MM.1S (cell line): ENCODE data around the gene SLC17A9.
"Not testable (repeated sequence)": the region's sequence is repeated elsewhere in the genome, so short reads cannot be mapped to it uniquely, and the experiment has no call there.

ENCODE experiments used
- DNase-seq: peaks from one replicate; pipeline ENCODE4 v3.0.0-alpha.2; 2015
- H2AFZ ChIP-seq: fragments of 300-600 bp; sonication (generic); 2 replicates; pipeline ENCODE4 v1.6.0; 2016; ENCODE audit warnings: antibody characterized with exemption, low read length
- H3F3A ChIP-seq: fragments of 300-600 bp; sonication (generic); 2 replicates; pipeline ENCODE4 v1.6.1; 2016; ENCODE audit warnings: mild to moderate bottlenecking, antibody characterized with exemption, low read length, moderate library complexity, mixed read lengths; ENCODE audit not compliant: insufficient read depth
- H3K27ac ChIP-seq: fragments of 300-600 bp; sonication (generic); 2 replicates; pipeline ENCODE4 v1.5.1; 2016; ENCODE audit warnings: mild to moderate bottlenecking, low read length
- H3K27me3 ChIP-seq: fragments of 300-600 bp; sonication (generic); replicated peaks from 2 replicates; pipeline ENCODE4 v1.6.0; 2016; ENCODE audit warnings: low read length; ENCODE audit not compliant: insufficient read depth
- H3K36me3 ChIP-seq: fragments of 300-600 bp; sonication (generic); replicated peaks from 2 replicates; pipeline ENCODE4 v1.6.1; 2016; ENCODE audit warnings: mild to moderate bottlenecking, low read length, mixed read lengths; ENCODE audit not compliant: insufficient read depth
- H3K4me1 ChIP-seq: fragments of 300-600 bp; sonication (generic); 2 replicates; pipeline ENCODE4 v1.6.1; 2016; ENCODE audit warnings: low read length, mixed read lengths
- H3K4me2 ChIP-seq: fragments of 300-600 bp; sonication (generic); 2 replicates; pipeline ENCODE4 v1.6.0; 2016; ENCODE audit warnings: low read depth, low read length
- H3K4me3 ChIP-seq: fragments of 300-600 bp; sonication (generic); 2 replicates; pipeline ENCODE4 v1.5.1; 2016; ENCODE audit warnings: low read length, mixed read lengths
- H3K79me2 ChIP-seq: fragments of 300-600 bp; sonication (generic); 2 replicates; pipeline ENCODE4 v1.6.1; 2016; ENCODE audit warnings: mixed run types, low read length, mixed read lengths
- H3K9ac ChIP-seq: fragments of 300-600 bp; sonication (generic); 2 replicates; pipeline ENCODE4 v1.6.1; 2016; ENCODE audit warnings: low read length, mixed read lengths
- H3K9me2 ChIP-seq: fragments of 300-600 bp; sonication (generic); replicated peaks from 2 replicates; pipeline ENCODE4 v1.6.1; 2016; ENCODE audit warnings: mild to moderate bottlenecking, low read length, mixed read lengths; ENCODE audit not compliant: insufficient read depth
- H3K9me3 ChIP-seq: fragments of 300-600 bp; sonication (generic); replicated peaks from 2 replicates; pipeline ENCODE4 v1.6.1; 2016; ENCODE audit warnings: mild to moderate bottlenecking, low read length, mixed read lengths; ENCODE audit not compliant: insufficient read depth
- H4K20me1 ChIP-seq: fragments of 300-600 bp; sonication (generic); 2 replicates; pipeline ENCODE4 v1.6.1; 2016; ENCODE audit warnings: mild to moderate bottlenecking, low read length, moderate library complexity, mixed read lengths; ENCODE audit not compliant: insufficient read depth
- CTCF ChIP-seq: fragments of 300-600 bp; sonication (generic); IDR thresholded peaks from 2 replicates; pipeline ENCODE4 v1.5.1; 2016; ENCODE audit warnings: antibody characterized with exemption, low read length, mixed read lengths
- EZH2 ChIP-seq: fragments of 300-600 bp; sonication (generic); optimal IDR thresholded peaks from 2 replicates; pipeline ENCODE3; 2017; ENCODE audit warnings: low read depth, mild to moderate bottlenecking, antibody characterized with exemption, low read length, mixed read lengths
- EZH2phosphoT487 ChIP-seq: fragments of 300-600 bp; sonication (generic); IDR thresholded peaks from 2 replicates; pipeline ENCODE4 v1.6.1; 2018; ENCODE audit warnings: antibody characterized with exemption, low read length

SLC17A9 gene

GRCh38 chr20:62958388-62959100 lies 6.0 kb downstream of the SLC17A9 start:
- Histone ChIP-seq H3K27ac (no peak overlapping the region), H3K4me1 (0 out of 2 replicates have a peak, but pooled peaks cover 8% of the 10 kb centered on the region), H3K27me3 (peaks cover 41% of the 10 kb centered on the region), H3K36me3 (no peaks in the 10 kb centered on the region), H3K79me2 (no peaks in the 10 kb centered on the region), H3K4me2 (no peak overlapping the region), H4K20me1 (no peaks in the 10 kb centered on the region), H3K9me3 (no peaks in the 10 kb centered on the region), H3K4me3 (no peak overlapping the region), H3F3A (no peaks in the 10 kb centered on the region), H3K9ac (no peak overlapping the region), H3K9me2 (no peaks in the 10 kb centered on the region), H2AFZ (no peak overlapping the region)
- no peak for DNase-seq
- no peak for TF ChIP-seq EZH2phosphoT487
- TF ChIP-seq EZH2 = no peak
- TF ChIP-seq CTCF = no peak

GRCh38 chr20:62959101-62959971 lies 6.8 kb downstream of the SLC17A9 start:
- DNase-seq = no peak
- no peak overlapping the region for H3K4me3 ChIP-seq
- TF ChIP-seq EZH2phosphoT487 (no peak), EZH2 (no peak), CTCF (no peak)

GRCh38 chr20:62959998-62960436 lies 7.5 kb downstream of the SLC17A9 start:
- H3K4me2 ChIP-seq = no peak overlapping the region
- H3K4me3 ChIP-seq = no peak overlapping the region
- H3K9me3 ChIP-seq = no peaks in the 10 kb centered on the region
- H3F3A ChIP-seq = no peaks in the 10 kb centered on the region
- no peak overlapping the region for H3K27ac ChIP-seq
- DNase-seq = no peak
- H3K36me3 ChIP-seq = no peaks in the 10 kb centered on the region
- H3K9ac ChIP-seq = no peak overlapping the region
- no peaks in the 10 kb centered on the region for H3K4me1 ChIP-seq
- H4K20me1 ChIP-seq = no peaks in the 10 kb centered on the region
- no peaks in the 10 kb centered on the region for H3K79me2 ChIP-seq
- no peaks in the 10 kb centered on the region for H3K9me2 ChIP-seq
- peaks cover 55% of the 10 kb centered on the region for H3K27me3 ChIP-seq
- H2AFZ ChIP-seq = no peak overlapping the region
- no peak for TF ChIP-seq CTCF
- TF ChIP-seq EZH2 = no peak
- no peak for TF ChIP-seq EZH2phosphoT487

More at GRCh38 chr20:62959101-62959971, 6.8 kb downstream of the SLC17A9 start:
- Histone ChIP-seq H3K4me1 (0 out of 2 replicates have a peak, but pooled peaks cover 4% of the 10 kb centered on the region), H3K36me3 (no peaks in the 10 kb centered on the region), H3K9me2 (no peaks in the 10 kb centered on the region), H3K27me3 (peaks cover 49% of the 10 kb centered on the region), H3K9ac (no peak overlapping the region), H3K9me3 (no peaks in the 10 kb centered on the region), H3K27ac (no peak overlapping the region), H4K20me1 (no peaks in the 10 kb centered on the region), H3K79me2 (no peaks in the 10 kb centered on the region), H3F3A (no peaks in the 10 kb centered on the region), H3K4me2 (no peak overlapping the region), H2AFZ (no peak overlapping the region)

- not testable (repeated sequence) for H3K36me3 ChIP-seq, H2AFZ ChIP-seq, H3K9me3 ChIP-seq, H3F3A ChIP-seq, H3K4me2 ChIP-seq, H3K4me3 ChIP-seq, DNase-seq, H4K20me1 ChIP-seq, H3K79me2 ChIP-seq, H3K27ac ChIP-seq, H3K9me2 ChIP-seq, H3K4me1 ChIP-seq, H3K9ac ChIP-seq
- H3K27me3 ChIP-seq = peaks cover 62% of the 10 kb centered on the region
These were observed 8.2 kb downstream of the SLC17A9 start for GRCh38 chr20:62960446-62961309.
